ENCODE data around the gene COX7B2.

Gene COX7B2

DNA sequence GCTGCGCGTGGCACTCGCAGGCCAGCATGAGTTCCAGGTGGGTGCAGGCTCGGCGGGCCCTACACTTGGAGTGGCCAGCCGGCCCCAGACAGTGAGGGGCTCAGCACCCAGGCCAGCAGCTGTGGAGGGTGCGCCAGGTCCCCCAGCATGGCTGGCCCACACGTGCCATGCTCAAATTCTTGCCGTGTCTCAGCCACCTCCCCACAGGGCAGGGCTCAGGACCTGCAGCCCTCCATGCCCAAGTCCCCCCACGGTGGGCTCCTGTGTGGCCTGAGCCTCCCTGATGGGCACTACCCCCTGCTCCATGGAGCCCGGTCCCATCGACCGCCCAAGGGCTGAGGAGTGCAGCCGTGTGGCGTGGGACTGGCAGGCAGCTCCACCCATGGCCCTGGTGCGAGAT, 210.2 kb downstream of the COX7B2 start:
- TF ChIP-seq, protein P1, sequence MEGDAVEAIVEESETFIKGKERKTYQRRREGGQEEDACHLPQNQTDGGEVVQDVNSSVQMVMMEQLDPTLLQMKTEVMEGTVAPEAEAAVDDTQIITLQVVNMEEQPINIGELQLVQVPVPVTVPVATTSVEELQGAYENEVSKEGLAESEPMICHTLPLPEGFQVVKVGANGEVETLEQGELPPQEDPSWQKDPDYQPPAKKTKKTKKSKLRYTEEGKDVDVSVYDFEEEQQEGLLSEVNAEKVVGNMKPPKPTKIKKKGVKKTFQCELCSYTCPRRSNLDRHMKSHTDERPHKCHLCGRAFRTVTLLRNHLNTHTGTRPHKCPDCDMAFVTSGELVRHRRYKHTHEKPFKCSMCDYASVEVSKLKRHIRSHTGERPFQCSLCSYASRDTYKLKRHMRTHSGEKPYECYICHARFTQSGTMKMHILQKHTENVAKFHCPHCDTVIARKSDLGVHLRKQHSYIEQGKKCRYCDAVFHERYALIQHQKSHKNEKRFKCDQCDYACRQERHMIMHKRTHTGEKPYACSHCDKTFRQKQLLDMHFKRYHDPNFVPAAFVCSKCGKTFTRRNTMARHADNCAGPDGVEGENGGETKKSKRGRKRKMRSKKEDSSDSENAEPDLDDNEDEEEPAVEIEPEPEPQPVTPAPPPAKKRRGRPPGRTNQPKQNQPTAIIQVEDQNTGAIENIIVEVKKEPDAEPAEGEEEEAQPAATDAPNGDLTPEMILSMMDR (IDR thresholded peaks at IDR 0.05; ENCODE audit: low read depth, low read length) = no peak
- DNase-seq (ENCODE audit: extremely low read depth, low read depth) = no peak
